Activated CD8-positive, alpha-beta T cell treated with anti-CD3 and anti-CD28 coated beads, Interleukin-2, amount 10 ng/mL, durations not matched to agents 7 days and 5 days (primary cell): ENCODE data around the gene NATD1. TPM values are rescaled to one million over a fixed set of nuclear protein-coding genes. Genes with fewer than 3 reads are reported as not detected.
A peak's percentile ranks its signal among the peaks of the same experiment; 100 is the strongest.

Experiments
- ATAC-seq: fragments of 150-1000 bp; cut with Tn5 transposase; one replicate; pipeline ENCODE4 v1.10.0; 2021; ENCODE audit warnings: moderate library complexity
- CTCF ChIA-PET: fragments of 350-600 bp; sonication (Branson Sonifier 250); formaldehyde crosslinking; loops from one replicate; lab custom pipeline; 2021; ENCODE audit warnings: antibody characterized with exemption; lab: Charles Lee
- POLR2A ChIA-PET: fragments of 350-600 bp; sonication (Branson Sonifier 250); formaldehyde crosslinking; loops from one replicate; lab custom pipeline; 2021; ENCODE audit warnings: antibody characterized with exemption; lab: Charles Lee
- DNase-seq: peaks from one replicate; pipeline ENCODE4 v3.0.0-alpha.2; 2020
- H3K27ac Mint-ChIP-seq: one replicate; pipeline ENCODE4 v1.8.0; 2021; ENCODE audit warnings: mild to moderate bottlenecking, mixed read lengths
- H3K27me3 Mint-ChIP-seq: one replicate; pipeline ENCODE4 v1.8.0; 2021; ENCODE audit warnings: low read depth, mixed read lengths
- H3K36me3 Mint-ChIP-seq: one replicate; pipeline ENCODE4 v1.8.0; 2021; ENCODE audit warnings: low read depth, mixed read lengths
- H3K4me1 Mint-ChIP-seq: one replicate; pipeline ENCODE4 v1.8.0; 2021; ENCODE audit warnings: low read depth, mixed read lengths
- H3K4me3 Mint-ChIP-seq: one replicate; pipeline ENCODE4 v1.8.0; 2021; ENCODE audit warnings: mild to moderate bottlenecking, mixed read lengths
- H3K9me3 Mint-ChIP-seq: one replicate; pipeline ENCODE4 v1.8.0; 2022; ENCODE audit warnings: mixed read lengths; ENCODE audit not compliant: insufficient read depth
- total RNA-seq, 2 experiments: library from RNA; stranded (reverse); gene quantifications; one replicate each; pipeline ENCODE4 v1.2.3, GENCODE V29; 2021

Gene NATD1
- total RNA-seq, 2 experiments from 2014 or later, result 1.1 to 1.3 TPM

DNA sequence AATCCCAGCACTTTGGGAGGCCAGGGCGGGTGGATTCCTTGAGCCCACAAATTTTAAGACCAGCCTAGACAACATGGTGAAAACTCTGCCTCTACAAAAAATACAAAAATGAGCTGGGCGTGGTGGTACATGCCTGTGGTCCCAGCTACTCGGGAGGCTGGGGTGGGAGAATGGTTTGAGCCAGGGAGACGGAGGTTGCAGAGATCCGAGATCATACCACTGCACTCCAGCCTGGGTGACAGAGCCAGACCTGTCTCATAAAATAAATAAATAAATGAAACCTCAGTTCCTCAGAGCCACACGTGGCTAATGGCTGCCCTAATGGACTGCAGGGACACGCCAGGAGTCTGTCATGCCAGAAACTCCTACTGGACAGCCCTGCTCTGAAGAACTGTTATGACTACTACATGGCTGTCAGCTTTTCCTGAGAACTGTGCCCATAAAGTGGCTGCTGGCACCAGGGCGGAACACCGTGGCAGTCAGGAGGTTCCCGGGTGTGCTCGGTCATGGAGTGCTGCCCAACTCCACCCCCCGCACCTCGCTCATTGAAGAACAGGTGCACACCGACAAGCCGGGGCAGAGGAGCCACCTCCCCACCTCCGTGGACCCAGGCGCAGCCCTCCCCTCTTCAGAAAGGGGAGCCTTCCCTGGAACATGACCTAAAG lies 43.6 kb downstream of the NATD1 start:
- ChIA-PET CTCF (no interaction called here), POLR2A (no interaction called here)
- Mint-ChIP-seq H3K9me3 (no peaks in the 10 kb centered on the region), H3K27ac (no peak overlapping the region), H3K4me3 (no peak overlapping the region), H3K36me3 (peaks cover 24% of the 10 kb centered on the region), H3K27me3 (no peaks in the 10 kb centered on the region), H3K4me1 (peaks cover 25% of the 10 kb centered on the region)
- no peak for ATAC-seq
- no peak for DNase-seq

- Mint-ChIP-seq H3K4me1 (peaks cover 25% of the 10 kb centered on the region), H3K27me3 (no peaks in the 10 kb centered on the region), H3K4me3 (no peak overlapping the region), H3K27ac (no peak overlapping the region), H3K9me3 (no peaks in the 10 kb centered on the region), H3K36me3 (peaks cover 21% of the 10 kb centered on the region)
- ChIA-PET POLR2A (no interaction called here), CTCF (no interaction called here)
- DNase-seq (no peak), ATAC-seq (no peak)
These were observed 44.9 kb downstream of the NATD1 start for GRCh38 chr17:21208352-21208751.

GRCh38 chr17:21204935-21205334 lies 48.3 kb downstream of the NATD1 start:
- peaks cover 5% of the 10 kb centered on the region for H3K4me1 Mint-ChIP-seq
- H3K4me3 Mint-ChIP-seq, result no peak overlapping the region
- peaks cover 10% of the 10 kb centered on the region for H3K36me3 Mint-ChIP-seq
- POLR2A ChIA-PET, result no interaction called here
- H3K27ac Mint-ChIP-seq, result peak overlapping the region; percentile 64
- no peaks in the 10 kb centered on the region for H3K9me3 Mint-ChIP-seq
- CTCF ChIA-PET, result no interaction called here
- no peaks in the 10 kb centered on the region for H3K27me3 Mint-ChIP-seq
- DNase-seq, result no peak
- no peak for ATAC-seq

DNA sequence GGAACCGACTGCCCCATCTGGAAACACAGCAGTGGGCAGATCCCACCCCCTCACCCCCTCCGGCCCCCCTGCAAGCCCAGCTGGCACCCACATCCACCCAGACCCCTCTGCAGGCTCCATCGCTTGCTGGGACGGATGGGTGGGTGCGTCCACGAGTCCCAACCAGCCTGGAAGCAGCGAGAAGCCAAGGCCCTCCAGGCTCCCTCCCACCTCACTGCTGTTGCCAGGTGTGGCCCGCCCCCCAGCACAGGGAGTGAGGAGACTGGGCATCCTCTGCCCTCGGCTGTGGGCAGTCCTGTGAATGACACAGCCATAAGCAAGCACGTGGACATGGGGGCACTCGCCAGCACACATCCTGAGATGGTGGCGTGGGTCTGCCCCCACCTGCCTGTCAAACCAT lies 50.7 kb downstream of the NATD1 start:
- Mint-ChIP-seq H3K9me3 (no peaks in the 10 kb centered on the region), H3K27ac (no peak overlapping the region), H3K27me3 (no peaks in the 10 kb centered on the region), H3K4me1 (peaks cover 3% of the 10 kb centered on the region), H3K4me3 (no peak overlapping the region), H3K36me3 (peaks cover 19% of the 10 kb centered on the region)
- no peak for DNase-seq
- no peak for ATAC-seq
- CTCF ChIA-PET, result interaction anchor here (0.6 kb wide), 1 partner anchor 79 kb away, joined by 3 read pairs; no protein-coding TSS in a partner anchor
- POLR2A ChIA-PET, result no interaction called here

DNA sequence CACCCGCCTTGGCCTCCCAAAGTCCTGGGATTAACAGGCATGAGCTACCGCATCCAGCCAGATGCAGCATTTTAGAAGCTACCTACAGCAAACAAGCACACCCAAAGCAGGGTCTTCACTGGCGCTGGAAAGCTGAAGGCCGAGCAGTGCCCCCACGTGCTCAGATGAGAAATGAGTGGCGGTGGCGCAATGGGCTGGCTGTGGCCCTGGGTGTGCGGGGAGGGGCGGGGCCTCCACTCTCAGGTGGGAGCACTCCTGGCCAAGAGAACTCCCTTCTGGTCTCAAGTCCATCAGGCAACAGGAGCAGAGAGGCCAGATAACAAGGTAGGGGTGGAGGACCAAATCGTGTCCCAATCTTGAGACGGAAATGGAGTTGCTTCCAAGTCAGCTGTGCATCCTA lies 51.3 kb downstream of the NATD1 start:
- Mint-ChIP-seq H3K9me3 (no peaks in the 10 kb centered on the region), H3K4me3 (no peak overlapping the region), H3K27ac (no peak overlapping the region), H3K36me3 (peaks cover 25% of the 10 kb centered on the region), H3K4me1 (peaks cover 3% of the 10 kb centered on the region), H3K27me3 (no peaks in the 10 kb centered on the region)
- DNase-seq (no peak), ATAC-seq (no peak)
- CTCF ChIA-PET, result interaction anchor here (1.0 kb wide), 1 partner anchor 78 kb away, joined by 3 read pairs; no protein-coding TSS in a partner anchor
- POLR2A ChIA-PET, result no interaction called here

- Mint-ChIP-seq H3K27ac (peak overlapping the region; percentile 32), H3K27me3 (no peaks in the 10 kb centered on the region), H3K9me3 (no peaks in the 10 kb centered on the region), H3K4me3 (no peak overlapping the region), H3K36me3 (peaks cover 31% of the 10 kb centered on the region), H3K4me1 (peaks cover 3% of the 10 kb centered on the region)
- POLR2A ChIA-PET, result no interaction called here
- CTCF ChIA-PET, result interaction anchor here (1.0 kb wide), 1 partner anchor 78 kb away, joined by 3 read pairs; no protein-coding TSS in a partner anchor
- ATAC-seq (no peak), DNase-seq (no peak)
These were observed 52.0 kb downstream of the NATD1 start for GRCh38 chr17:21201298-21201595.

DNA sequence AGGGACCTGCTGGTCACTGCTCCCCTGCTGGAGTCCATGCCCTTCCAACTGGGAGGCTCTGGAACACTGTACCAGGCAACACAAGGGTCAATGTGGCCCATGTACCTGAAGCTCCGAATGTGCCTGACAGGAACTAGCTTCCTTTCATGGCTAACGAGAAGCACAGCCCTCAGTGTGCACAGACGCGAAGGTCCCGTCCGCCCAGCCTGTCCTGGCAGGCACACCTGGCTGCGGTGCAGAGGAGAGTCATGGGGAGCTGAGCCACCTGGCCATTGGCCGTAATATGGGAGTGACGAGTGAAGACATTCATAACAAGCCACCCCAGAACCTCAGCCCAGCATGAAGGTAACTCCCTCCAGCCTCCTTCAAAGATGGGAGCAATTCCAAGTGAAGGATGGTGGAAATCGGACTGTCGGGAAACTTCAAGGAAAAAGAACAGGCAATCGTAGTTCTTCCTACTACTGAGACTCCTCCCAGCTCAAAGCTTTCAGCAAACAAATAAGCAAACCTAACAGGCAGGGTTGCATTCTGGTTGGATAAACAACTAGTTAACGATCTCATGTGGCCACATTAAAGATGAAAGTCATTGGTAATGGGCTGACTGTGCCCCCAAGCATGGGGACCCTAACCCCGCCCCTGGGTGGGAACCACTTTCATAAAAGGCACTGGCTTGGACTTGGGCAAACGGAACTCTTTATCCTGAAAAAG lies 52.5 kb downstream of the NATD1 start:
- Mint-ChIP-seq H3K27ac (no peak overlapping the region), H3K27me3 (no peaks in the 10 kb centered on the region), H3K9me3 (no peaks in the 10 kb centered on the region), H3K4me1 (peaks cover 3% of the 10 kb centered on the region), H3K4me3 (no peak overlapping the region), H3K36me3 (peaks cover 31% of the 10 kb centered on the region)
- CTCF ChIA-PET, result interaction anchor here (0.8 to 1.0 kb wide), 2 partner anchors 79 to 82 kb away, joined by 3 read pairs; no protein-coding TSS in a partner anchor
- DNase-seq (no peak), ATAC-seq (no peak)
- POLR2A ChIA-PET, result no interaction called here

- no peak for DNase-seq
- Mint-ChIP-seq H3K9me3 (no peaks in the 10 kb centered on the region), H3K27me3 (no peaks in the 10 kb centered on the region), H3K27ac (no peak overlapping the region), H3K4me1 (peaks cover 3% of the 10 kb centered on the region), H3K36me3 (peaks cover 29% of the 10 kb centered on the region), H3K4me3 (no peak overlapping the region)
- no peak for ATAC-seq
- CTCF ChIA-PET, result no interaction called here
- POLR2A ChIA-PET, result no interaction called here
These were observed 53.4 kb downstream of the NATD1 start for GRCh38 chr17:21199856-21200255.

DNA sequence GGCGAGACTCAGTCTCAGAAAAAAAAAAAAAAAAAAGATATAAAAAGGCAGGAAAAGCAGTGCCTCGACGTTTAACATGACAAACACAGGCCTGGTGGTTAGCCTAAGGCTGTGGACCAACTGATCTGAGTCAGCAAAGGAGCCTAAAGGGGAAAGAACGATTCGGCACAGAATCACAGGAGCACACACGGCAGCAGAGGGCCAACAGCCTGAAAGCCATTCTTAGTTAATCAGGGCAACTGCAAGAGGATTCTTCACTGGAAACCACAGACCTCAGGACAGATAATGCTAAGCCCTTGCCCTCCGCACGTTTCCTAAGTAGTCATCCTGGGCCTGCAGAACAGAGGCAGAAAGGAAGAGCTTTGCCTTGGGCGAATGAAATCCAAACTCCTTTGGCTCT lies 53.9 kb downstream of the NATD1 start:
- Mint-ChIP-seq H3K27ac (no peak overlapping the region), H3K9me3 (no peaks in the 10 kb centered on the region), H3K36me3 (peaks cover 28% of the 10 kb centered on the region), H3K27me3 (no peaks in the 10 kb centered on the region), H3K4me1 (peaks cover 3% of the 10 kb centered on the region), H3K4me3 (no peak overlapping the region)
- ChIA-PET POLR2A (no interaction called here), CTCF (no interaction called here)
- no peak for DNase-seq
- no peak for ATAC-seq

GRCh38 chr17:21198411-21198810 lies 54.8 kb downstream of the NATD1 start:
- no peak for DNase-seq
- Mint-ChIP-seq H3K36me3 (peaks cover 30% of the 10 kb centered on the region), H3K4me1 (peaks cover 6% of the 10 kb centered on the region), H3K4me3 (no peak overlapping the region), H3K27me3 (no peaks in the 10 kb centered on the region), H3K9me3 (no peaks in the 10 kb centered on the region), H3K27ac (no peak overlapping the region)
- no peak for ATAC-seq
- ChIA-PET POLR2A (no interaction called here), CTCF (no interaction called here)

GRCh38 chr17:21196126-21196525 lies 57.1 kb downstream of the NATD1 start:
- POLR2A ChIA-PET, result no interaction called here
- ATAC-seq (no peak), DNase-seq (no peak)
- Mint-ChIP-seq H3K4me1 (peaks cover 16% of the 10 kb centered on the region), H3K9me3 (no peaks in the 10 kb centered on the region), H3K27me3 (no peaks in the 10 kb centered on the region), H3K36me3 (peaks cover 35% of the 10 kb centered on the region), H3K27ac (no peak overlapping the region), H3K4me3 (no peak overlapping the region)
- CTCF ChIA-PET, result interaction anchor here (1.0 kb wide), 1 partner anchor 97 kb away, joined by 3 read pairs; no protein-coding TSS in a partner anchor

- ATAC-seq (no peak), DNase-seq (no peak)
- Mint-ChIP-seq H3K27ac (no peak overlapping the region), H3K36me3 (peaks cover 39% of the 10 kb centered on the region), H3K4me1 (peaks cover 13% of the 10 kb centered on the region), H3K9me3 (no peaks in the 10 kb centered on the region), H3K27me3 (no peaks in the 10 kb centered on the region), H3K4me3 (no peak overlapping the region)
- POLR2A ChIA-PET, result interaction anchor here (0.6 to 0.7 kb wide), 2 partner anchors 18 to 152 kb away, joined by 3 to 4 read pairs; no protein-coding TSS in a partner anchor
- CTCF ChIA-PET, result no interaction called here
These were observed 58.5 kb downstream of the NATD1 start for GRCh38 chr17:21194703-21195102.
